Mucosa of descending colon (tissue), 3 donors: ENCODE measurements around the gene CNTD1. TPM values are rescaled to one million over a fixed set of nuclear protein-coding genes. Genes with fewer than 3 reads are reported as not detected.
A peak's percentile ranks its signal among the peaks of the same experiment; 100 is the strongest.
"Not testable (repeated sequence)": the region's sequence is repeated elsewhere in the genome, so short reads cannot be mapped to it uniquely, and the experiment has no call there.

Source experiments
- ATAC-seq: fragments of 200-7000 bp; cut with Tn5 transposase; one replicate; pipeline ENCODE4 v1.9.1; 2020; ENCODE audit warnings: mild to moderate bottlenecking, moderate library complexity
- DNase-seq, 3 donors: peaks; one replicate each; pipeline ENCODE4 v3.0.0-alpha.2; 2020
- H3K36me3 ChIP-seq: fragments of 200-600 bp; one replicate; pipeline ENCODE4 v1.8.0; 2021; ENCODE audit warnings: low read depth, mild to moderate bottlenecking
- H3K4me1 ChIP-seq: fragments of 200-600 bp; one replicate; pipeline ENCODE4 v1.8.0; 2021; ENCODE audit warnings: low read depth, mild to moderate bottlenecking
- H3K4me3 ChIP-seq: fragments of 200-600 bp; one replicate; pipeline ENCODE4 v1.8.0; 2021; ENCODE audit warnings: mild to moderate bottlenecking
- H3K9me3 ChIP-seq: fragments of 200-600 bp; one replicate; pipeline ENCODE4 v1.8.0; 2021; ENCODE audit warnings: mild to moderate bottlenecking
- CTCF ChIP-seq: fragments of 200-600 bp; IDR thresholded peaks from one replicate; pipeline ENCODE4 v1.8.0; 2022; ENCODE audit warnings: antibody characterized with exemption, mild to moderate bottlenecking
- intact Hi-C, 2 donors: fragments of 100-400 bp; cut with DNase I in 1 of 2; cut with micrococcal nuclease in 1 of 2; formaldehyde crosslinking; loops; one replicate each; pipeline versions ENCODE4 v1.11.0 to v1.11.1; 2022; cut with DNase I, micrococcal nuclease
- total RNA-seq, 3 donors: library from RNA; stranded (reverse); fragmentation: NEBNext Ultra II Directional in 2 of 3; extraction: Animal tissue kit (Norgen Biotek cat#: 25700) in 2 of 3; gene quantifications; one replicate each; pipeline versions ENCODE4 v1.2.1 to v1.2.4, GENCODE V29; 2021 to 2023
- donor health status: DM: no; HTN: no; CAD: no; lungs with moderate emphysema.
- donor health status: DM: no; HTN: no; CAD: no.
- donor health status: DM: no; HTN: yes; CAD: no.

Gene CNTD1
- total RNA-seq, 3 donors from 2014 or later = 0.79 to 3.3 (median 1.2) TPM

- no peaks in the 10 kb centered on the region for H3K4me1 ChIP-seq
- ATAC-seq = peak; percentile 11
- peak in 1 of 3 donors; percentile 7 for DNase-seq
- intact Hi-C loops = no loop called here
- H3K36me3 ChIP-seq = no peaks in the 10 kb centered on the region
- H3K4me3 ChIP-seq = no peak overlapping the region
- no peaks in the 10 kb centered on the region for H3K9me3 ChIP-seq
- TF ChIP-seq CTCF = no peak
Observed at GRCh38 chr17:42853004-42853403, 54.3 kb downstream of the CNTD1 start.

DNA sequence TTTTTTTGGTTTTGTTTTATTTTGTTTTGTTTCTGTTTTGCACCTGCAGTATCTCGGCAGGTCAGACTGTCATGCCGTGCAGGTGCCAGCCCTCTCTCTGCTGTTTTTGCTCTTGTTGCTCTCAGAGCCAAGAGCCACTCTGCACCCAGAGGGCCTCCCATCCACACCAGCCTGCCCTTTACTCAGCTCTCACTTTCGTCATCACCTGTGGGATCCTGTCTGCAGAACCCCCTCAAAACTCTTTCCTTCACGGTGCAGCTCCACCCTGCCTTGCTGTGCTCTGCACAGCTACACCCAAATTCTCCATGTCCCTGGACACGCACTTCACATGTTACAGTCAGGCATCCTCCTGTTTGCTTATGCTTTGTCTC is 54.9 kb downstream of the CNTD1 start:
- Histone ChIP-seq H3K36me3 (no peaks in the 10 kb centered on the region), H3K4me1 (no peaks in the 10 kb centered on the region), H3K9me3 (no peaks in the 10 kb centered on the region), H3K4me3 (no peak overlapping the region)
- intact Hi-C loops = no loop called here
- peak; percentile 8 for ATAC-seq
- TF ChIP-seq CTCF = no peak
- peak in 1 of 3 donors; percentile 19 for DNase-seq

DNA sequence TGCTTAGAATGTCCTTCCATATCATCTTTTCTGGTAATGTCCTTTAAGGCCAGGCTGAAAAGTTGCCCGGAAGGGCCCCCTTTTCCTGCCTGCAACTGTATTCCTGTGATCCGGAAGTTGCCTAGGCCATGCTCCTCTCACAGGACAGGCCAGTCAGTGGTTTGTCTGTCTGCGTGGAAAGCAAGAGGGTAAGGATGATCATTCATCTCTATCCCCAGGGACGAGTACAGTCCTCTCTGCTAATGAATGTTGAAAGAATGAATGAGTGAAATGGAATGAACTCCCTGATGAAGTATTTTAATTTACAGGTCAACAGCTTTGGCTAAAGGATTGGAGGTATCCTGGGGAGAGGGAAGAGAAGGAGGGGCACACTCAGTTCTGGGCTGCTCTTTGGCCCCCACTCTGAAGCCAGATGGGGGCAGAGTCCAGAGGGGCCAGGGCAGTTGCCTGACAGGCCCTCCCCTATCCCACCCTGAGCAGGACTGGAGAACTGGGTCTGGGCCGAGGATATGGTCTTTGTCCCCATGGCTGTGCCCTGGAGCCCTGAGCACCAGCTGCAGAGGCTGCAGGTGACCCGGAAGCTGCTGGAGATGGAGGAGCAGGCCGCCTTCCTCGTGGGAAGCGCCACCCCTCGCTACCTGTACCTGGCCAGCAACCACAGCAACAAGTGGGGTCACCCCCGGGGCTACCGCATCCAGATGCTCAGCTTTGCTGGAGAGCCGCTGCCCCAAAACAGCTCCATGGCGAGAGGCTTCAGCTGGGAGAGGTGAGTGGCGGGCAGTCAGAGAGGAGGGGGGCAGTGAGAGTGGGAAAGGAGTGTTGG is 55.5 kb downstream of the CNTD1 start:
- no peak for ATAC-seq

GRCh38 chr17:42855048-42855596 is 56.5 kb downstream of the CNTD1 start:
- H3K4me3 ChIP-seq = no peak overlapping the region
- ATAC-seq = no peak
- peak in 1 of 3 donors; percentile 15 for DNase-seq
- no peaks in the 10 kb centered on the region for H3K36me3 ChIP-seq
- no peak for TF ChIP-seq CTCF
- no peaks in the 10 kb centered on the region for H3K9me3 ChIP-seq
- intact Hi-C loops = no loop called here
- H3K4me1 ChIP-seq = no peaks in the 10 kb centered on the region

More for the DNA sequence above, 55.5 kb downstream of the CNTD1 start:
- Histone ChIP-seq H3K4me1 (no peaks in the 10 kb centered on the region), H3K36me3 (no peaks in the 10 kb centered on the region), H3K9me3 (no peaks in the 10 kb centered on the region), H3K4me3 (no peak overlapping the region)
- DNase-seq = peak in 1 of 3 donors; percentile 40
- TF ChIP-seq CTCF = no peak
- intact Hi-C loops = no loop called here

- H3K4me3 ChIP-seq, H3K36me3 ChIP-seq, H3K9me3 ChIP-seq, intact Hi-C loops, ATAC-seq, H3K4me1 ChIP-seq: not testable (repeated sequence)
- peak in 1 of 3 donors; percentile 1 for DNase-seq
Observed at GRCh38 chr17:42856093-42856492, 57.4 kb downstream of the CNTD1 start.

- H3K4me3 ChIP-seq, H3K9me3 ChIP-seq, ATAC-seq, H3K36me3 ChIP-seq, H3K4me1 ChIP-seq, intact Hi-C loops: not testable (repeated sequence)
- DNase-seq = peak in 1 of 3 donors; percentile 21
Observed at GRCh38 chr17:42856516-42856915, 57.9 kb downstream of the CNTD1 start.
